Caco-2 (cell line): ENCODE data around the gene OR52M1. TPM values are rescaled to one million over a fixed set of nuclear protein-coding genes. Genes with fewer than 3 reads are reported as not detected.

Experiments
- BruUV-seq: library from RNA; stranded (reverse); fragments of 400-500 nt; replicated peaks from 2 replicates; lab custom pipeline; 2021; lab: Mats Ljungman, UMichigan
- CTCF ChIA-PET: fragments of 300-600 bp; sonication (Branson Sonifier 250); formaldehyde crosslinking; loops from one replicate; lab custom pipeline; 2022; ENCODE audit warnings: antibody characterized with exemption; lab: Charles Lee
- POLR2A ChIA-PET: fragments of 300-600 bp; sonication (Branson Sonifier 250); formaldehyde crosslinking; loops from one replicate; lab custom pipeline; 2022; ENCODE audit warnings: antibody characterized with exemption; lab: Charles Lee
- DNase-seq, 2 experiments: peaks; one replicate each; pipeline versions ENCODE4 v3.0.0 to v3.0.0-alpha.2; 2020 to 2022
- H3K27me3 ChIP-seq: replicated peaks from 2 replicates; pipeline ENCODE4 v1.6.0; 2011; ENCODE audit warnings: low read length; ENCODE audit not compliant: control insufficient read depth, insufficient read depth
- H3K36me3 ChIP-seq: 2 replicates; pipeline ENCODE4 v1.5.1; 2011; ENCODE audit warnings: low read length; ENCODE audit not compliant: control insufficient read depth, insufficient read depth
- H3K4me1 ChIP-seq: fragments of 250-450 bp; sonication (Bioruptor Pico); 2 replicates; pipeline ENCODE4 v1.5.1; 2020; ENCODE audit warnings: mild to moderate bottlenecking
- H3K4me3 ChIP-seq: 2 replicates; pipeline ENCODE4 v1.5.1; 2011; ENCODE audit warnings: low read depth, mild to moderate bottlenecking, control low read depth, low read length
- H3K9me3 ChIP-seq: fragments of 250-450 bp; sonication (Bioruptor Pico); 2 replicates; pipeline ENCODE4 v1.5.1; 2020; ENCODE audit warnings: mild to moderate bottlenecking, moderate library complexity
- H3K27ac Mint-ChIP-seq: one replicate; pipeline ENCODE4 v1.8.0; 2022; ENCODE audit warnings: mixed read lengths; ENCODE audit not compliant: unreplicated experiment
- H3K27me3 Mint-ChIP-seq: one replicate; pipeline ENCODE4 v1.8.0; 2022; ENCODE audit warnings: mixed read lengths; ENCODE audit not compliant: insufficient read depth, unreplicated experiment
- H3K36me3 Mint-ChIP-seq: one replicate; pipeline ENCODE4 v1.8.0; 2022; ENCODE audit warnings: mild to moderate bottlenecking, mixed read lengths; ENCODE audit not compliant: insufficient read depth, unreplicated experiment
- H3K4me1 Mint-ChIP-seq: one replicate; pipeline ENCODE4 v1.8.0; 2022; ENCODE audit warnings: low read depth, mixed read lengths; ENCODE audit not compliant: unreplicated experiment
- H3K4me3 Mint-ChIP-seq: one replicate; pipeline ENCODE4 v1.8.0; 2022; ENCODE audit warnings: mild to moderate bottlenecking, moderate library complexity, mixed read lengths; ENCODE audit not compliant: unreplicated experiment
- H3K9me3 Mint-ChIP-seq: one replicate; pipeline ENCODE4 v1.8.0; 2022; ENCODE audit warnings: mixed read lengths; ENCODE audit not compliant: unreplicated experiment
- intact Hi-C: fragments of 100-400 bp; cut with micrococcal nuclease; formaldehyde crosslinking; loops from one replicate; pipeline ENCODE4 v1.10.0; 2022; ENCODE audit not compliant: unreplicated experiment
- total RNA-seq: library from RNA; stranded (reverse); gene quantifications from 2 replicates; pipeline ENCODE4 v1.2.3, GENCODE V29; 2022
- TF ChIP-seq, protein P1 (sequence below), 2 experiments: fragments of 200-600 bp in 1 of 2; IDR thresholded peaks; 1 replicate in 1 of 2; 2 replicates in 1 of 2; pipeline versions ENCODE4 v1.5.1 to v1.8.0; 2011 to 2022; ENCODE audit warnings: antibody characterized with exemption in 1 of 2, control low read depth in 1 of 2, inconsistent platforms in 1 of 2, low read depth in 1 of 2, low read length in 1 of 2, mild to moderate bottlenecking in 1 of 2, moderate library complexity in 1 of 2; ENCODE audit not compliant: insufficient read depth in 1 of 2, severe bottlenecking in 1 of 2, unreplicated experiment in 1 of 2

Gene OR52M1
- total RNA-seq, 1 experiment from 2014 or later: not detected

DNA sequence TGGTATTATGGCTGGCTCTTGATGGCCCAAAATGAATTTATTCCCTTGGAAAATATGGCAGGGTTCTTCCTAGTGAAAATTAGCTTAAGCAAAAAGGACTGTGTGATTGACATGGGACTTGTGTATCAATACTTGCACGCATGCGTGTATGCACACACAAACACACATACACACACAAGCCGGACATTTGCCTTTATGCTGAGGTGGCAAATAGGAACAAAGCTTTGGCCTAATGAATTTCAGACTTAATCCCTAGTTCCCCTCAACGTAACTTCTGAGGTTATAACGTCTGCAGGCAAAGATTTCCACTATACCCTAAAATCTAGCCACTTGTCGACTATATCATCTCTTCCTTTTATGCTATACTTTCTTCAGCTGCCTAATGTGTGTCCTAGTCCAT lies 33.6 kb downstream of the OR52M1 start:
- Histone ChIP-seq H3K4me3 (no peak overlapping the region), H3K9me3 (no peaks in the 10 kb centered on the region), H3K27me3 (no peaks in the 10 kb centered on the region), H3K36me3 (no peaks in the 10 kb centered on the region), H3K4me1 (no peaks in the 10 kb centered on the region)
- POLR2A ChIA-PET: no interaction called here
- Mint-ChIP-seq H3K27ac (no peak overlapping the region), H3K4me1 (no peaks in the 10 kb centered on the region), H3K36me3 (no peaks in the 10 kb centered on the region), H3K4me3 (no peak overlapping the region), H3K27me3 (peaks cover 12% of the 10 kb centered on the region), H3K9me3 (no peaks in the 10 kb centered on the region)
- CTCF ChIA-PET: no interaction called here
- TF ChIP-seq, protein P1, sequence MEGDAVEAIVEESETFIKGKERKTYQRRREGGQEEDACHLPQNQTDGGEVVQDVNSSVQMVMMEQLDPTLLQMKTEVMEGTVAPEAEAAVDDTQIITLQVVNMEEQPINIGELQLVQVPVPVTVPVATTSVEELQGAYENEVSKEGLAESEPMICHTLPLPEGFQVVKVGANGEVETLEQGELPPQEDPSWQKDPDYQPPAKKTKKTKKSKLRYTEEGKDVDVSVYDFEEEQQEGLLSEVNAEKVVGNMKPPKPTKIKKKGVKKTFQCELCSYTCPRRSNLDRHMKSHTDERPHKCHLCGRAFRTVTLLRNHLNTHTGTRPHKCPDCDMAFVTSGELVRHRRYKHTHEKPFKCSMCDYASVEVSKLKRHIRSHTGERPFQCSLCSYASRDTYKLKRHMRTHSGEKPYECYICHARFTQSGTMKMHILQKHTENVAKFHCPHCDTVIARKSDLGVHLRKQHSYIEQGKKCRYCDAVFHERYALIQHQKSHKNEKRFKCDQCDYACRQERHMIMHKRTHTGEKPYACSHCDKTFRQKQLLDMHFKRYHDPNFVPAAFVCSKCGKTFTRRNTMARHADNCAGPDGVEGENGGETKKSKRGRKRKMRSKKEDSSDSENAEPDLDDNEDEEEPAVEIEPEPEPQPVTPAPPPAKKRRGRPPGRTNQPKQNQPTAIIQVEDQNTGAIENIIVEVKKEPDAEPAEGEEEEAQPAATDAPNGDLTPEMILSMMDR (IDR thresholded peaks at IDR 0.05; ENCODE audit: insufficient read depth in 1 of 2, low read depth in 1 of 2, low read length in 1 of 2, severe bottlenecking in 1 of 2, unreplicated experiment in 1 of 2): no peak
- no peak for DNase-seq
- BruUV-seq: no TSS peak
- intact Hi-C loops: no loop called here

DNA sequence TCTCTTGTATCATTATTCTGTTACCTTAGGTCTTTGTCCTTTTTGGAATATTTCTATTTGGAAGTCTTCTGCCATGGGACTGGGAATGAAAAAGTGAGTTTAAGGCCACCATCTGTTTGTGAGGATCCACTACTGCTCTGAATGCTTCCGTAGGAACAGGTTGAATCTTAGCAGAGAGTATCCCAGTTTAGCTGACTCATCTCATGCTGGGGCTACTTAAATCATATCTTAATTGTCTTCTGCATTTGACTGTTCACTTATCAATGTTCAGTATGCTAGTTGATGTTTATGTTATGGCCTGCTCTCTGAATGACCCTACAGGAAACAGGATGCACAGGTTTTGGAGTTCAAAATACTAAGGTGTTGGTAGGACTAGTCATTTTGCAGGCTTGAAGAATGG lies 35.1 kb downstream of the OR52M1 start:
- Histone ChIP-seq H3K4me1 (no peaks in the 10 kb centered on the region), H3K36me3 (no peaks in the 10 kb centered on the region), H3K9me3 (no peaks in the 10 kb centered on the region), H3K27me3 (no peaks in the 10 kb centered on the region), H3K4me3 (no peak overlapping the region)
- POLR2A ChIA-PET: no interaction called here
- H3K36me3 Mint-ChIP-seq: no peaks in the 10 kb centered on the region
- peaks cover 20% of the 10 kb centered on the region for H3K27me3 Mint-ChIP-seq
- no TSS peak for BruUV-seq
- CTCF ChIA-PET: no interaction called here
- no peaks in the 10 kb centered on the region for H3K4me1 Mint-ChIP-seq
- intact Hi-C loops: no loop called here
- DNase-seq: no peak
- no peak overlapping the region for H3K27ac Mint-ChIP-seq
- no peak overlapping the region for H3K4me3 Mint-ChIP-seq
- TF ChIP-seq, protein P1 (IDR thresholded peaks at IDR 0.05; ENCODE audit: insufficient read depth in 1 of 2, low read depth in 1 of 2, low read length in 1 of 2, severe bottlenecking in 1 of 2, unreplicated experiment in 1 of 2): no peak
- H3K9me3 Mint-ChIP-seq: no peaks in the 10 kb centered on the region

DNA sequence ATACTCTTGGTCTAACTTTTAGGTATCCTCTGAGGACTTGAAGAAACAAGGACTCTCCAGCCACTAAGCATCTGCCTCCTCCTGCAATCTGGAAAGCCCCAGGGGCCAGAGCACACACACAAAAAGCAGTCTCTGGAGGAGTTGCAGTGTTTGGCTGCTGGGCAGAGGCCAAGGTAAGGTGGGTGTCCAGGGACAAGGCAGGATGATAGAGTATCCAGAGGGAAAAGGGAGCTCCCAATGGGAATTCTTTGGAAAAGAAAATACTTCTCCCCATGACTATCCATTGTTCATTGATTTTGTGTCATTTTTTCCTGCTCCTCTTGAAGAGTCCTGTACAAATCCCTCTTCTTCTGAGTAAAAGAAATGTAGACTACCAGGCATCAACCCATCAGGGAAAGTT lies 36.5 kb downstream of the OR52M1 start, which contains the start of gene OR52I2:
TSS of gene OR52I2 (plus strand) at position 301 of the 400 bp plus-strand sequence.
- intact Hi-C loops: no loop called here
- TF ChIP-seq, protein P1 (IDR thresholded peaks at IDR 0.05; ENCODE audit: insufficient read depth in 1 of 2, low read depth in 1 of 2, low read length in 1 of 2, severe bottlenecking in 1 of 2, unreplicated experiment in 1 of 2): no peak
- no peaks in the 10 kb centered on the region for H3K9me3 Mint-ChIP-seq
- no TSS peak for BruUV-seq
- H3K27me3 Mint-ChIP-seq: peaks cover 20% of the 10 kb centered on the region
- H3K4me3 Mint-ChIP-seq: no peak within 1 kb of the TSS
- DNase-seq: no peak
- H3K27ac Mint-ChIP-seq: no peak within 1 kb of the TSS
- ChIA-PET CTCF (no interaction called here), POLR2A (no interaction called here)
- no peak within 1 kb of the TSS for H3K4me3 ChIP-seq
- no peaks in the 10 kb centered on the region for H3K36me3 Mint-ChIP-seq
- no peaks in the 10 kb centered on the region for H3K27me3 ChIP-seq
- no peaks in the 10 kb centered on the region for H3K36me3 ChIP-seq
- no peaks in the 10 kb centered on the region for H3K9me3 ChIP-seq
- no peaks in the 10 kb centered on the region for H3K4me1 ChIP-seq
- H3K4me1 Mint-ChIP-seq: no peaks in the 10 kb centered on the region
